Stimulated activated CD4-positive, alpha-beta T cell treated with anti-CD3 and anti-CD28 coated beads, Interleukin-15, amount 100 ng/mL, for 1 hour (primary cell): ENCODE measurements around the gene HAO1.
"Not testable (repeated sequence)": the region's sequence is repeated elsewhere in the genome, so short reads cannot be mapped to it uniquely, and the experiment has no call there.

Experiments used
- DNase-seq, 2 donors: peaks; one replicate each; pipeline ENCODE4 v3.0.0-alpha.2; 2020; ENCODE audit warnings: low read depth in 1 of 2, low spot score in 1 of 2

HAO1 gene

GRCh38 chr20:7858734-7859250 lies 81.5 kb downstream of the HAO1 start:
- no peak for DNase-seq

DNA sequence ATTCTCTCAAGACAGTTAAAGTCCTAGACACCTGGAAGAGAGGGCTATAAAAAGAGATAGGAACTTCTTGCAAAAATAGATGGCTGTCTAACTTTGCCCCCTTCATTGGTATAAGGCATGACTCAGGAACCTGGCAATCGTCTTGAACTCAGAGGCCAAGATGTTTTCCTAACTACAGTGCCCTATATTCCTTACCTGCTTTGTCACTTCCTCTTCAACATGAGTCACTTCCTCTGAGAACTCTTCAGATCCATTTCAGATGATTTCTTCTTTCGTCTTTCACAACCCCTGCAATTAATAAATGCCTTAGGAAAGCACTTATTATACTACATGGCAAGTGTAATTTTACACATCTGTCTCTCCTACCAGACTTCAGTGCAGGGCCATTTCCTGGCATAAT lies 83.5 kb downstream of the HAO1 start:
- no peak for DNase-seq

GRCh38 chr20:7855545-7855944 lies 84.7 kb downstream of the HAO1 start:
- DNase-seq, result no peak

DNA sequence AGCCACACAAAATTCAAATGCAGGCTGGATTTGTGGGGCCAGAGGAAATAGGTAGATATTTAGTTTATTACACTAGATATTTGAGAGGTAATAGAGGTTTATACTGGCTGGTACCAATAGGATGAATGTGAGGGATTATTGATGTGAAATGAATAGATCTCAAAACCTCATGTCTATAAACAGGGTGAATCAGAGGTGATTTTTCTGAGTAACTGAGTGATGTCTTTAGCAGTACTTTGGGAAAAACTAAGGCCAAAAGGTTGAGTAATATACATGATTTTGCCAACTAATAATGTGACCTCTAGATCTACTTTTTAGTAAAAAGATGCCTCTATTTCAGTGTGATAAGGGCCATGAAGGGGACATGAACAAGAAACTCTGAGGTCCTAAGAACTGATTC lies 86.8 kb downstream of the HAO1 start:
- no peak for DNase-seq

- DNase-seq, result no peak
Observed at GRCh38 chr20:7850775-7851490, 89.3 kb downstream of the HAO1 start.

- no peak for DNase-seq
Observed at GRCh38 chr20:7849675-7850074, 90.6 kb downstream of the HAO1 start.

DNA sequence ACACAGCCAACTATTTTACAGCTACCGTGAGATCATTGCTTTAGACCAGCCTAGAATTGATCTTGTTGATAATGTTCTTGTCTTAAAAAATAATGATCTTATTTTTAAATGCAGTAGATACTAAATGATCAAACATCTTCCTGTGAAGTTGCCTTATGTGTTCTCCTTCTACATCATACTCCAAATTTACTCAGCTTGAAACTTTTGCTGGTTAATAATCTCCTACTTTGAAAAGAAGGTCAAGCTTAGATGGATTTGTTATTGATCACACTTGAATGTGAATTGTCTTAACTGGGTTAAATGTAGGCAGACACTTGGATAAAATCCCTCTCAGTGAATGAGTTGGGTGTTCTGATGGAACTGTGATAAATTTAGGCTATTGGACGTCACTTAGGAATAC lies 91.9 kb downstream of the HAO1 start:
- no peak for DNase-seq

- DNase-seq, result no peak
Observed at GRCh38 chr20:7843613-7844012, 96.6 kb downstream of the HAO1 start.

DNA sequence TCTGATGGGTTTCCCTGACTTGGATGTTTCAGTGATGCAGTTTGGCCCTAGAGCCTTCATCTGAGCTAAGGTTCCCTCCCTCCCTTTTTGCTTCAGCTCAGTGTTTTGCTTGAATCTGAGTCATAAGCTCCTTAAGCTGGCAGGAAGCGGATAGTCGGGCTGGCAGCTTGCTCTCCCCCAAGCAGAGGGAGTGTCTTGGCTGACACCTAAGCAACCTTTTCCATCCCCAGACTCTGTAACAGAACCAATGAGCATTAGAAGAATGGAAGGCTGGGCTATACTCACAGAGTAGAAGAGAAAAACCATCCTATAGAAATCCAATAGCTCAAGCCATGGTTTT lies 98.3 kb downstream of the HAO1 start:
- DNase-seq, result no peak

GRCh38 chr20:7841291-7841970 lies 98.8 kb downstream of the HAO1 start:
- no peak for DNase-seq

DNA sequence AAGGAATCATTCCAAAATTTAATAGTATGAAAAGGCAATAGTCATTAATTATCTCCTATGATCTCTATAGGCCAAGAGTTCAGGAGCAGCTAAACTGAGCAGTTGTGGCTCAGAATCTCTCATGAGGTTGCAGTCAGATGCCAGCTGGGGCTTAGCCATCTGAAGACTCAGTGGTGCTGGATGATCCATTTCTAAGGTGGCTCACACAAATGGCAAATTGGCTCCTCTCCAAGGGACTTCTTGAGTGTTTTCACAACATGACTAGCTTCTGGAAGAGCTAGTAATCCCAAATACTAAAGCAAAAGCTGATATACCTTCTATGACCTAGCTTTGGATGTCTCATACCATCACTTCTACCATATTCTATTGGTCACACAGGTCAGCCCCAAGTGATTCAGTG lies 104.2 kb downstream of the HAO1 start:
- DNase-seq, result no peak

DNA sequence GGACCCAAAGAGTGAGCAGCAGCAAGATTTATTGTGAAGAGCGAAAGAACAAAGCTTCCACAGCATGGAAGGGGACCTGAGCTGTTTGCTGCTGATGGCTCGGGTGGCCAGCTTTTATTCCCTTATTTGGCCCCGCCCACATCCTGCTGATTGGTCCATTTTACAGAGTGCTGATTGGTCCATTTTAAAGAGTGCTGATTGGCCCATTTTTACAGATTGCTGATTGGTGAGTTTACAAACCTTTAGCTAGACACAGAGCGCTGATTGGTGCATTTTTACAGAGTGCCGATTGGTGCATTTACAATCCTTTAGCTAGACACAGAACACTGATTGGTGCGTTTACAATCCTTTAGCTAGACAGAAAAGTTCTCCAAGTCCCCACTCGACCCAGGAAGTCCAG lies 105.8 kb downstream of the HAO1 start:
- not testable (repeated sequence) for DNase-seq
